MG63 (cell line): ENCODE measurements around the gene HOXB2. TPM values are rescaled to one million over a fixed set of nuclear protein-coding genes. Genes with fewer than 3 reads are reported as not detected.

Source experiments
- DNase-seq: peaks from one replicate; pipeline ENCODE4 v3.0.0-alpha.2; 2020
- H3K27me3 ChIP-seq: fragments of 250-450 bp; sonication (Bioruptor Pico); 2 replicates; pipeline ENCODE4 v1.5.1; 2020; ENCODE audit warnings: mild to moderate bottlenecking, moderate library complexity
- H3K36me3 ChIP-seq: fragments of 250-450 bp; sonication (Bioruptor Pico); 2 replicates; pipeline ENCODE4 v1.5.1; 2020; ENCODE audit warnings: mild to moderate bottlenecking, moderate library complexity
- H3K4me3 ChIP-seq: fragments of 250-450 bp; sonication (Bioruptor Pico); 2 replicates; pipeline ENCODE4 v1.5.1; 2020; ENCODE audit warnings: mild to moderate bottlenecking, moderate library complexity
- H3K9me3 ChIP-seq: fragments of 250-450 bp; sonication (Bioruptor Pico); 2 replicates; pipeline ENCODE4 v1.5.1; 2020; ENCODE audit warnings: mild to moderate bottlenecking, moderate library complexity
- total RNA-seq: library from RNA; depleted of rRNA; stranded (reverse); fragments of >200 nt; shearing (Covaris generic); gene quantifications from 2 replicates; pipeline ENCODE4 v1.2.3, GENCODE V29; 2014; ENCODE audit warnings: low replicate concordance

Gene HOXB2
- total RNA-seq, 1 experiment from 2014 or later, result 16.0 TPM

DNA sequence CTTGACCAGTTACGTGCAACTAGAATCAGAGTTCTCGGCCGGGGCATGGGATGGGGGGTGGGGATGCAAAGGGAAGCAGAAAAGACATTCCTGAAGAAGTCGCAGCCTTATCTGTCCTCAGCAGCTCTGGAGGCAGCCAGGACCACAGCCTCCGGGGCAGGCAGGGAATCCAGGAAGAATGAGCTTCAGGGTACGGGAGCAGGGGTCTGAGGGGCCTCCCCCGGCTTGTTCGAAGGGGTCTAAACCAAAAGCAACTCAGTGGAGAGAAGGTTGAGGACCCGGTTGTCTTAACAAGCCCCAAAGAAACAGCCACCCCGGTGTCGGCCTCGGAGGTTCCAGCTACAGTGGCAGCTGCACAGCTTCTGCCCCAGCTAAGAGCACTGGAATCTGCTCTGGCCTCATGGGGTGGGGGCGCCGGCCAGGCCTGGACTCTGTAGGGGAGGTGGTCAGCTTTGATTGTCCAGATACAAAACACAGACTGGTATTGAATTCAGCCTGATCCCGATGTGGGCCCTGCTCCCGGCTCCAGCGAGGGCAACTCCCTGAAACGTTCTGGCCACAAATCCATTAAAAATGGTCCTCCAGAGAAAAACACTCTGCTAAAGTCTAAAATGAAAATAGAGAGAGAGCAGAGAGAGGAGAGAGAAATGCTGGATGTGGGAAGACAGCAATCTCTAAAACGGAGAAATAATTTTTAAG is 25.6 kb upstream of the HOXB2 start:
- peak overlapping the region; percentile 34 for H3K4me3 ChIP-seq
- no peak for DNase-seq

DNA sequence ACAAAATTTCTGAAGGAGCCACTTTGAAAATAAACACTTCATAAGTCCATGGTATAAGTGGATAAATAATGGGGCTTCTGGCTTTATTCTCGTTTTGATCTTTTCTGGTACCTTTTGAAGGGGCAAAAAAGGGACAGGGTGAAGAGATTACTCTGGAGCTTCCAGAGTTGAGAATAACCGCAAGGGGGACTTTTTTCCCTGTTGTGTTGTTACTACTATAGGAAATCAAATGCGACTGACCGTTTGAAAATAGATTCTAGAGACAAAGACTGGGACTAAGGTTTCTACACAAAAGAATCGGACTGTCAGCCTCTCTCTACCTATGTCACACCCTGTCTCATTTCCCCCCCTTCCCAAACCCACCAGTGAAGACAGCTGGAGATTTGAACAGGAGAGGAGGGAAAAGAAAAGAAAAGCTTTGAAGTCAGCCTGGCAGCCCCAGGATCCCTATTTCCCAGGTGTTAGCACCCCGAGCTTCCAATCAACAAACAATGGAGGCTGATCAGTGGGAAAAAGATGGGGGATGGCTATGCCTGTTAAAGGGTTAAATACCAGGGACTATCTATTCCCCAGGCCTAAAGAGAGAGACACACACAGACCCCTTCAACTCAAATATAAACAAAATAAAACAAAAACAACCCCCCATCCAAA is 24.9 kb upstream of the HOXB2 start:
- Histone ChIP-seq H3K36me3 (peaks cover 53% of the 10 kb centered on the region), H3K4me3 (peak overlapping the region; percentile 34), H3K27me3 (no peaks in the 10 kb centered on the region)

More for the DNA sequence above, 25.6 kb upstream of the HOXB2 start:
- H3K27me3 ChIP-seq, result no peaks in the 10 kb centered on the region
- H3K9me3 ChIP-seq, result no peaks in the 10 kb centered on the region
- peaks cover 46% of the 10 kb centered on the region for H3K36me3 ChIP-seq

GRCh38 chr17:48569240-48569582 is 24.3 kb upstream of the HOXB2 start:
- no peak for DNase-seq
- Histone ChIP-seq H3K9me3 (no peaks in the 10 kb centered on the region), H3K4me3 (peak overlapping the region; percentile 36), H3K27me3 (no peaks in the 10 kb centered on the region), H3K36me3 (peaks cover 57% of the 10 kb centered on the region)

More for the DNA sequence above, 24.9 kb upstream of the HOXB2 start:
- DNase-seq, result no peak
- H3K9me3 ChIP-seq, result no peaks in the 10 kb centered on the region

DNA sequence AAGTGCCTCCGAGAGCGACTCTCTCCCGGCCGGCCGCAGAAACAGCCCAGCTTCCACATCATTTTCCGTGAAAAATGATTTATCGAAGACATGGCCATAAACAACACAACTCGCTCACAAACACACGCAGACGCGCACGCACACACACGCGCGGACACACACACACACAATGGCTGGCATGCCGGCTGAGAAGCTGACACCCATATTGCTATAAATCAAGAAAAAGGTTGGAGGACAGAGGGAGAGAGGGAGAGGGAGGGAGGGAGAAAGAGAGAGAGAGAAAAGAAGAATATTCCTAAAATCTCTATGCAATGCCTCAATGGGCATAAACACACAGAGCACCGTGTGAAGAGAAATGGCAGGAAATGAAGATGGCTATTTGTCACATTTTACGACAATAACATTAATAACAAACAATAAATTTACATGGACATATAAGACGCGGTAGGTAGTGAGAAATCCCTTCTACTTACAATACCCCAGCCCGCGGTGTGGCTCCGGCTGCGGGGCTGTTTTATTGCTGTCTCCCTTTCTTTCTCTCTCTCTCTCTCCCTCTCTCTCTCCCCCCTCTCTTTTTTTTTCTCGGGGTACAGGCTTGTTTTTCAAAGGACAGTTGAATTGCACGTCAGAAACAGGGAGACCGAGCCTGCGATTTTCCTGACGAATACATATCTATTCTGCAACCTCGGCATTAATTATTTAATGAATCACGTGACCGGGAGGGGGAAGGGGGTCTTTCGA is 23.8 kb upstream of the HOXB2 start:
- Histone ChIP-seq H3K9me3 (no peaks in the 10 kb centered on the region), H3K4me3 (peak overlapping the region; percentile 36), H3K27me3 (no peaks in the 10 kb centered on the region), H3K36me3 (peaks cover 56% of the 10 kb centered on the region)
- no peak for DNase-seq

DNA sequence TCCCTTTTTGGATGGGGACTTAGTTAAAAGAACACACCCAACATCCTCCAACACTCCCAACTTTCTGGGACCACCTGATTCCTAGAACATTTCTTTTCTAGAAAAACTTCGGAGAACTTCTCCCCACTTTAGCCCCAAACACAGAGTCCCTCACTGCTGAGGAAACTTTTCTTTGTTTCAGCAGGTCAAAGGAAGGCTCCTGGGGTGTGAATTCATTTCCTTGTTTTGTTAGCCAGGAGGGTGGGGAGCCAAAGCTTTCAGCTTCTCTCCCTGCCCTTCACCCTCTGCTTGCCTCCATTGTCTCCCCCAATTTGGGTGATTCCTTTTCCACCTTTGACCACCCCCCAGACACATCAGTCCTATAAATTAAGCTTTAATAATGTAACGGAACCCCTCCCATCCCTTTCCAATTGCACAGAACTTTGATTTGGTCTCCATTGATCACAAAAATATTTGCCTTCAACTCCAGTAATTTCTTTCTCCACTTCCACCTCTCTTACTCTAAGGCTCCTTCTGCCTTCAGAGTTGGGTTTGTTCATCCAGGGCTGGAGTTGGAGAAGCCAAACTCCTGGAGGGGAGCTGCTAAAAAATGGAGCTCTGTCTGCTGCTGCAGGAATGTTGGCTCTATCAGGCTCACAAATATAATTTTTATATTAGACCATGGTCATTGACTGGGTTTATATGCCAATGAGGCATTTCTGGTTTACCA is 22.9 kb upstream of the HOXB2 start:
- no peaks in the 10 kb centered on the region for H3K9me3 ChIP-seq
- H3K4me3 ChIP-seq, result peak overlapping the region; percentile 36
- peaks cover 60% of the 10 kb centered on the region for H3K36me3 ChIP-seq
- H3K27me3 ChIP-seq, result no peaks in the 10 kb centered on the region
- DNase-seq, result no peak

- Histone ChIP-seq H3K36me3 (peaks cover 63% of the 10 kb centered on the region), H3K9me3 (no peaks in the 10 kb centered on the region), H3K27me3 (no peaks in the 10 kb centered on the region), H3K4me3 (no peak overlapping the region)
- no peak for DNase-seq
These were observed 22.3 kb upstream of the HOXB2 start for GRCh38 chr17:48567209-48567608.

DNA sequence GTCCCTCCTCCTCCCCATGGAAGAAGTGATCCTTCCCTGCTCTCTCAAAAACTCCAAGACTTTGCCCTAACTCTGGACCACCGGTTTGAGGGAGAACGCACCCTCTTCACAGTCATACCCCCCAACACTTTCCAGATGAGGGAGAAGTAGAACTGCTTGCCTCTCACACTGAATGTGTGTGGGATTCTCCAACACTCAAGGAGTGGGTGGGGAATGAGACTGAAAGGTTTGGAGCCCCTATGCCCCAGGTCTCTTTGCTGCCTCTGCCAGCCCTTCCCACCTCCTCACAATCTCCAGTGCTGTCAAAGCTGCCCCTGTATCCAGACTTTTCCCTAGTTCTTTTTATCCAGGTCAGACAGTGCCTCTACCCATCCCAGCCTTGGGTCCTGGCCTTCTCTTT is 21.8 kb upstream of the HOXB2 start:
- DNase-seq, result no peak
- H3K36me3 ChIP-seq, result peaks cover 65% of the 10 kb centered on the region
- no peaks in the 10 kb centered on the region for H3K27me3 ChIP-seq
- H3K4me3 ChIP-seq, result no peak overlapping the region
- H3K9me3 ChIP-seq, result no peaks in the 10 kb centered on the region

DNA sequence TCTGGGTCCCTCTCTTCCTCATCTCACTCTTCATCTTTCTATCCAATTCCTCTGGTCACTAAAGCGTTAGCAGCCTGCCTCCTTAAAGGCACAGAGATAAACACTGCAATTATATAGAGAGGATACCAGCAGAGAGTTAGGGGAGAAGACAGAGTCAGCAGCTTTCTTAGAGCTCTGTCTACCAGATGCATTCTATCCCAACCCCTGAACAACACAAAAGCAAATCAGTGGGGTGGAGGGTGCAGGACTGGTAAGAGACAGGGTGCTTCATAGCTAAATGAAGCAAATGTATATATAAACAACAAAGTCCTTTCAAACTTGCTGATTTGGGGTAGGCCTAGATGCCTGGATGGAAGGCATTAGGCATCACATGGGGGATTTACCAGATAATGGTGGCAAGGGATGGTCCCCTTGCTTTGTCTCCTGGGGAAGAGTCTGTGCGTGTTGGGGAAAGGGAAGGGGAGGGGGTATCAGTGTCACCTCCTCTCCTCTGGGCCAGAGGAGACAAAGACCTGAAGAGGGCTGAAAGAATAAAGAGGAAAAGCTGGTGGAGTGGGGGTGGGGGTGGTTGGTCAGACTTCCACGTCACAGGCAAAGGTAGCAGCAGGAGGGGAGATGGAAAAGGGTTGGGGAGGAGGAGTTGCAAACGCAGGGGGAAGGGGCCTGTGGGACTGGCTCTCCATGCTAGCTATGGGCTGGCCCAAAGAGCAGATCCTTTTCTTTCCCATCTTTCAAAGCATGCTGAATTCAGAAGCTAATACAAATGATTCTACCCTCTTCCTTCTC is 21.2 kb upstream of the HOXB2 start:
- DNase-seq, result no peak
- Histone ChIP-seq H3K4me3 (no peak overlapping the region), H3K27me3 (no peaks in the 10 kb centered on the region), H3K36me3 (peaks cover 66% of the 10 kb centered on the region), H3K9me3 (no peaks in the 10 kb centered on the region)

DNA sequence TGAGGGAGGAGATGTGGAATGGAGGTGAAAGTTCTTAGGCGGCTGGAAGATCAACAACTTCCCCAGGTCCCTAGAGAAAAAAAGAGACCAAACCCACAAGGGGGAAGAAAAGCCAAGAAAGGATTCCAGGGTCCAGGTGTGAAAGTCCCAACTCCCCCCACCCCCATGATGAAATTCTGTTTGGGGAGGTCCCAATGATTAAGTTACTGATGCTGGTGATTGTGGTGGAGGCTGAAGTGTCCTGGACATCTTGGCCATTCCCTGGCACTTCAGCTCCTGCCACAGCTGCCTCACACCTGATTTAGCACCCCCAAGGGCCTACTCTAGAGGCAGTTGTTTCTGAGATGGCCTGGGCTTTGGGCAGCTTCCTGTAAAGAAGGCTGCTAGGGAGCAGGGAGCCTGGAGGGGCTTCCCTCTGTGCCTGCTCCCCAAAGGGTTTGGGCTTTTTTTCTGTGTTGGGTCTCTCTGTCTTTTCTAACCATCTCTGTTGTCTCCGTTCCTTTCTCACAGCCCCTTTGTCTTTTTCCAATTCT is 20.2 kb upstream of the HOXB2 start:
- DNase-seq, result no peak
- Histone ChIP-seq H3K4me3 (peak overlapping the region; percentile 49), H3K27me3 (no peaks in the 10 kb centered on the region), H3K9me3 (no peaks in the 10 kb centered on the region), H3K36me3 (peaks cover 58% of the 10 kb centered on the region)

GRCh38 chr17:48564188-48565021 is 19.5 kb upstream of the HOXB2 start:
- Histone ChIP-seq H3K36me3 (peaks cover 56% of the 10 kb centered on the region), H3K27me3 (no peaks in the 10 kb centered on the region), H3K9me3 (no peaks in the 10 kb centered on the region), H3K4me3 (peak overlapping the region; percentile 49)
- peak; percentile 72 for DNase-seq

- Histone ChIP-seq H3K4me3 (peak overlapping the region; percentile 39), H3K36me3 (peaks cover 62% of the 10 kb centered on the region), H3K9me3 (no peaks in the 10 kb centered on the region), H3K27me3 (no peaks in the 10 kb centered on the region)
- DNase-seq, result no peak
These were observed 18.9 kb upstream of the HOXB2 start for GRCh38 chr17:48563867-48564187.

GRCh38 chr17:48563385-48563838 is 18.5 kb upstream of the HOXB2 start:
- peaks cover 66% of the 10 kb centered on the region for H3K36me3 ChIP-seq
- no peaks in the 10 kb centered on the region for H3K9me3 ChIP-seq
- DNase-seq, result no peak
- H3K27me3 ChIP-seq, result no peaks in the 10 kb centered on the region
- peak overlapping the region; percentile 39 for H3K4me3 ChIP-seq

- DNase-seq, result no peak
- Histone ChIP-seq H3K36me3 (peaks cover 68% of the 10 kb centered on the region), H3K27me3 (no peaks in the 10 kb centered on the region), H3K9me3 (no peaks in the 10 kb centered on the region), H3K4me3 (peak overlapping the region; percentile 39)
These were observed 18.0 kb upstream of the HOXB2 start for GRCh38 chr17:48562934-48563333.

DNA sequence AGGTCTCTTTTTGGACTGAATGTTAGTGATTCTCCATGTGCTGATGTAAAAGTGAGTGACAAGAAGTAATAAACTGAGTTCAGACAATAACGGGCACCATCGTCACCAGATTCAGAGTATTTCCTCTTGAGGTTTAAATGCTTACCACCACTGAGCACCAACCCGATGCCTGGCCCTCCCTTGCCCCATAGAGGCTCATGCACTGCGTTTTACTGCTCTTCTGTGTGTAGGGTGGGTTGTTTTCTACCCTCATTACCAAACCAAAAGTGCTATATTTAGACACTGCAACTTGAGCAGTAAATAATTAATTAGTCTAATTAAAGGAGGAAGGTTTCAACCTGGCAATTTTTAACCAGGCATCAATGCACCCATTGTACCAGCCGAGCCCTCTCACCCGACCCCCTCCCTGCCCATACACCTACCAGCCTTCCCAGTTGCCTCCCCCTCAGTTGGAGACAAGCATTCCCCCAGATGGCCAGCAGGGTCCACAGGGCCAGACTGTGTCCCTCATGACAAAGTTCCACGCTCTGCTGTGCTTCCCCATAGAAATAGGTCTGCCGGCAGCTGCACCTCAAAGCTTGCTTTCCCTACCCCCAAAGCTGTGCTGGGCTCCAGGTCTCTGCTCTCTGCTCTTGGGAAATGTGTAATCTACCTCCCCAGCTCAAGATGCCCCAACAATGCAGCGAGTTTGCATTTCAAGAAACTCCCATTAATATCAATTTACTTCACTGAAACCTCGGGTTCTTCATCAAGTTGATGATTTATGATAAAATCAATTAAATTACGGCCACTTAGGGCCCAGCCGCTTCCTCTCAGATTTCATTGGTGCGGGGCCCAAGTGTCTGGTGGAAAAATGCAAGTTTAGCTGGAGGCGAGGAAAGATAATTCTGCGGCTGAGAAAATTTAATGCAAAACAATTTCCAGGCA is 17.2 kb upstream of the HOXB2 start:
- Histone ChIP-seq H3K9me3 (no peaks in the 10 kb centered on the region), H3K4me3 (no peak overlapping the region), H3K27me3 (no peaks in the 10 kb centered on the region), H3K36me3 (peaks cover 67% of the 10 kb centered on the region)
- DNase-seq, result no peak
